GM23248 (cell line): ENCODE measurements around the gene CELSR1. TPM values are rescaled to one million over a fixed set of nuclear protein-coding genes. Genes with fewer than 3 reads are reported as not detected.

ENCODE experiments used
- DNase-seq: peaks from one replicate; pipeline ENCODE4 v3.0.0-alpha.2; 2015
- H2AFZ ChIP-seq: fragments of 200-600 bp; sonication (generic); 2 replicates; pipeline ENCODE4 v1.6.1; 2016; ENCODE audit warnings: antibody characterized with exemption
- H3F3A ChIP-seq: fragments of 200-600 bp; sonication (generic); 2 replicates; pipeline ENCODE4 v1.6.1; 2016; ENCODE audit warnings: mild to moderate bottlenecking, antibody characterized with exemption, mixed run types; ENCODE audit not compliant: insufficient read depth
- H3K27ac ChIP-seq: fragments of 200-600 bp; sonication (generic); 2 replicates; pipeline ENCODE4 v1.5.1; 2016; ENCODE audit warnings: mild to moderate bottlenecking
- H3K27me3 ChIP-seq: fragments of 200-600 bp; sonication (generic); replicated peaks from 2 replicates; pipeline ENCODE4 v1.6.1; 2016; ENCODE audit warnings: mild to moderate bottlenecking; ENCODE audit not compliant: insufficient read depth
- H3K36me3 ChIP-seq: fragments of 200-600 bp; sonication (generic); 2 replicates; pipeline ENCODE4 v1.6.1; 2016; ENCODE audit warnings: low read depth, mild to moderate bottlenecking
- H3K4me1 ChIP-seq: fragments of 200-600 bp; sonication (generic); 2 replicates; pipeline ENCODE4 v1.6.1; 2016; ENCODE audit warnings: mild to moderate bottlenecking; ENCODE audit not compliant: insufficient read depth
- H3K4me2 ChIP-seq: fragments of 200-600 bp; sonication (generic); one replicate; pipeline ENCODE4 v1.6.1; 2016; ENCODE audit warnings: mild to moderate bottlenecking; ENCODE audit not compliant: unreplicated experiment
- H3K4me3 ChIP-seq: fragments of 200-600 bp; sonication (generic); 2 replicates; pipeline ENCODE4 v1.5.1; 2016; ENCODE audit warnings: mild to moderate bottlenecking
- H3K79me2 ChIP-seq: fragments of 200-600 bp; sonication (generic); 2 replicates; pipeline ENCODE4 v1.6.1; 2016; ENCODE audit warnings: mild to moderate bottlenecking; ENCODE audit not compliant: insufficient read depth
- H3K9ac ChIP-seq: fragments of 200-600 bp; sonication (generic); 2 replicates; pipeline ENCODE4 v1.6.1; 2016; ENCODE audit warnings: mild to moderate bottlenecking
- H3K9me2 ChIP-seq: fragments of 200-600 bp; sonication (generic); 2 replicates; pipeline ENCODE4 v1.6.1; 2016; ENCODE audit warnings: mixed run types, mild to moderate bottlenecking, moderate library complexity; ENCODE audit not compliant: insufficient read depth
- H3K9me3 ChIP-seq: fragments of 200-600 bp; sonication (generic); one replicate; pipeline ENCODE4 v1.6.1; 2017; ENCODE audit warnings: low read depth
- H4K20me1 ChIP-seq: fragments of 200-600 bp; sonication (generic); 2 replicates; pipeline ENCODE4 v1.6.0; 2016; ENCODE audit not compliant: insufficient read depth
- EZH2 ChIP-seq: fragments of 200-600 bp; sonication (generic); IDR thresholded peaks from 2 replicates; pipeline ENCODE4 v1.6.1; 2018; ENCODE audit warnings: antibody characterized with exemption, mild to moderate bottlenecking; ENCODE audit not compliant: insufficient read depth, poor library complexity, severe bottlenecking
- EZH2phosphoT487 ChIP-seq: fragments of 200-600 bp; sonication (generic); IDR thresholded peaks from 2 replicates; pipeline ENCODE4 v1.6.1; 2018; ENCODE audit warnings: antibody characterized with exemption, moderate library complexity, mild to moderate bottlenecking, low read depth; ENCODE audit not compliant: insufficient read depth
- WGBS, 2 experiments: methylation state at CpG; one replicate each; pipeline ENCODE4 v1.1.6; 2015 to 2017; ENCODE audit warnings: low lambda C conversion rate in 2 of 2, low coverage in 1 of 2; ENCODE audit errors: missing lambda C conversion rate in 2 of 2; 5-methylcytosine and 5-hydroxymethylcytosine counted together
- in situ Hi-C: fragments of 300-500 bp; cut with MboI; formaldehyde crosslinking; loops from 2 replicates; pipeline ENCODE4 v1.15.0; 2020
- polyA plus RNA-seq: library from polyadenylated mRNA; unstranded; fragments of >200 nt; fragmentation: Nextera tagmentation; extraction: Ambion mirVana; gene quantifications from 2 replicates; pipeline ENCODE4 v1.2.1, GENCODE V29; 2016
- total RNA-seq: library from RNA; depleted of rRNA; stranded (reverse); fragments of >200 nt; shearing (Covaris generic); gene quantifications from 2 replicates; pipeline ENCODE4 v1.2.3, GENCODE V29; 2014

Gene CELSR1
- total and polyA plus RNA-seq, 2 experiments from 2014 or later: 0.23 to 0.54 TPM

GRCh38 chr22:46331496-46331895 is 205.9 kb downstream of the CELSR1 start:
- Histone ChIP-seq H3F3A (no peaks in the 10 kb centered on the region), H3K36me3 (no peaks in the 10 kb centered on the region), H2AFZ (no peak overlapping the region), H3K79me2 (peaks cover 9% of the 10 kb centered on the region), H3K27ac (no peak overlapping the region), H3K27me3 (no peaks in the 10 kb centered on the region), H3K4me3 (no peak overlapping the region), H3K9me3 (no peaks in the 10 kb centered on the region), H3K9ac (no peak overlapping the region), H3K4me2 (no peak overlapping the region), H3K9me2 (no peaks in the 10 kb centered on the region), H4K20me1 (no peaks in the 10 kb centered on the region), H3K4me1 (0 out of 2 replicates have a peak, but pooled peaks cover under 1% of the 10 kb centered on the region)
- DNase-seq: no peak
- WGBS, 2 experiments: 96 to 98% methylated on average over 23 of the region's 23 CpGs
- in situ Hi-C loops: no loop called here
- TF ChIP-seq EZH2phosphoT487 (no peak), EZH2 (no peak)

- H3K9me2 ChIP-seq: no peaks in the 10 kb centered on the region
- H3K4me2 ChIP-seq: no peak overlapping the region
- no peaks in the 10 kb centered on the region for H3K9me3 ChIP-seq
- no peaks in the 10 kb centered on the region for H3K27me3 ChIP-seq
- no peak for TF ChIP-seq EZH2phosphoT487
- TF ChIP-seq EZH2: no peak
- no peaks in the 10 kb centered on the region for H3K36me3 ChIP-seq
- H3K4me3 ChIP-seq: no peak overlapping the region
- no peak for DNase-seq
- H3K27ac ChIP-seq: no peak overlapping the region
- 99% methylated on average over 4 of the region's 4 CpGs for WGBS, 2 experiments
- in situ Hi-C loops: no loop called here
- H3F3A ChIP-seq: no peaks in the 10 kb centered on the region
- H2AFZ ChIP-seq: no peak overlapping the region
- no peak overlapping the region for H3K9ac ChIP-seq
- no peaks in the 10 kb centered on the region for H3K4me1 ChIP-seq
- no peaks in the 10 kb centered on the region for H4K20me1 ChIP-seq
- H3K79me2 ChIP-seq: no peaks in the 10 kb centered on the region
These were observed 207.0 kb downstream of the CELSR1 start for GRCh38 chr22:46330426-46330825.

GRCh38 chr22:46329616-46330015 is 207.8 kb downstream of the CELSR1 start:
- WGBS, 2 experiments: 90 to 96% methylated on average over 8 of the region's 8 CpGs

GRCh38 chr22:46328797-46329196 is 208.6 kb downstream of the CELSR1 start:
- no peak for TF ChIP-seq EZH2phosphoT487
- no peak for TF ChIP-seq EZH2
- H3K27me3 ChIP-seq: no peaks in the 10 kb centered on the region
- H3K9ac ChIP-seq: no peak overlapping the region
- no peak overlapping the region for H3K4me2 ChIP-seq
- no peaks in the 10 kb centered on the region for H3K4me1 ChIP-seq
- H3K27ac ChIP-seq: no peak overlapping the region
- no peaks in the 10 kb centered on the region for H3K9me2 ChIP-seq
- H3K9me3 ChIP-seq: no peaks in the 10 kb centered on the region
- in situ Hi-C loops: no loop called here
- H3F3A ChIP-seq: no peaks in the 10 kb centered on the region
- no peaks in the 10 kb centered on the region for H3K36me3 ChIP-seq
- DNase-seq: no peak
- H3K4me3 ChIP-seq: no peak overlapping the region
- H4K20me1 ChIP-seq: no peaks in the 10 kb centered on the region
- H2AFZ ChIP-seq: no peak overlapping the region
- no peaks in the 10 kb centered on the region for H3K79me2 ChIP-seq
- WGBS, 2 experiments: 99% methylated on average over 11 of the region's 11 CpGs

More at GRCh38 chr22:46329616-46330015, 207.8 kb downstream of the CELSR1 start:
- H3K4me2 ChIP-seq: no peak overlapping the region
- in situ Hi-C loops: no loop called here
- DNase-seq: no peak
- no peaks in the 10 kb centered on the region for H3K79me2 ChIP-seq
- H2AFZ ChIP-seq: no peak overlapping the region
- no peaks in the 10 kb centered on the region for H3K9me3 ChIP-seq
- no peak overlapping the region for H3K27ac ChIP-seq
- no peak overlapping the region for H3K4me3 ChIP-seq
- no peak overlapping the region for H3K9ac ChIP-seq
- no peaks in the 10 kb centered on the region for H3K27me3 ChIP-seq
- no peaks in the 10 kb centered on the region for H3F3A ChIP-seq
- no peaks in the 10 kb centered on the region for H3K36me3 ChIP-seq
- H3K4me1 ChIP-seq: no peaks in the 10 kb centered on the region
- TF ChIP-seq EZH2 (no peak), EZH2phosphoT487 (no peak)
- H4K20me1 ChIP-seq: no peaks in the 10 kb centered on the region
- no peaks in the 10 kb centered on the region for H3K9me2 ChIP-seq
